Measurements from ENCODE around the gene DNAJC6.

The DNAJC6 gene

DNA sequence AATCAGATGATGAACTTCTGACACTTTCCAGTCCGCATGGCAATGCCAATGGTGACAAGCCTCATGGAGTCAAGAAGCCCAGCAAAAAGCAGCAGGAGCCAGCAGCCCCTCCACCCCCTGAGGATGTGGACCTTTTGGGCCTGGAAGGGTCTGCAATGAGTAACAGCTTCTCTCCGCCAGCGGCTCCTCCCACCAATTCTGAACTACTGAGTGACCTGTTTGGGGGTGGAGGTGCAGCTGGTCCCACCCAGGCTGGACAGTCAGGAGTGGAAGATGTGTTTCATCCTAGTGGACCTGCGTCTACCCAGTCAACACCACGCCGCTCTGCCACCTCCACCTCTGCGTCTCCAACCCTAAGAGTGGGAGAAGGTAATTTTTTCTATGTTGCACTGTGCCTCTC lies 83.2 kb downstream of the DNAJC6 start:
- DNase-seq (ENCODE audit: low spot score), result no peak
- TF ChIP-seq, protein P1, sequence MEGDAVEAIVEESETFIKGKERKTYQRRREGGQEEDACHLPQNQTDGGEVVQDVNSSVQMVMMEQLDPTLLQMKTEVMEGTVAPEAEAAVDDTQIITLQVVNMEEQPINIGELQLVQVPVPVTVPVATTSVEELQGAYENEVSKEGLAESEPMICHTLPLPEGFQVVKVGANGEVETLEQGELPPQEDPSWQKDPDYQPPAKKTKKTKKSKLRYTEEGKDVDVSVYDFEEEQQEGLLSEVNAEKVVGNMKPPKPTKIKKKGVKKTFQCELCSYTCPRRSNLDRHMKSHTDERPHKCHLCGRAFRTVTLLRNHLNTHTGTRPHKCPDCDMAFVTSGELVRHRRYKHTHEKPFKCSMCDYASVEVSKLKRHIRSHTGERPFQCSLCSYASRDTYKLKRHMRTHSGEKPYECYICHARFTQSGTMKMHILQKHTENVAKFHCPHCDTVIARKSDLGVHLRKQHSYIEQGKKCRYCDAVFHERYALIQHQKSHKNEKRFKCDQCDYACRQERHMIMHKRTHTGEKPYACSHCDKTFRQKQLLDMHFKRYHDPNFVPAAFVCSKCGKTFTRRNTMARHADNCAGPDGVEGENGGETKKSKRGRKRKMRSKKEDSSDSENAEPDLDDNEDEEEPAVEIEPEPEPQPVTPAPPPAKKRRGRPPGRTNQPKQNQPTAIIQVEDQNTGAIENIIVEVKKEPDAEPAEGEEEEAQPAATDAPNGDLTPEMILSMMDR (IDR thresholded peaks at IDR 0.05; ENCODE audit: extremely low read depth, missing control alignments), result no peak

DNA sequence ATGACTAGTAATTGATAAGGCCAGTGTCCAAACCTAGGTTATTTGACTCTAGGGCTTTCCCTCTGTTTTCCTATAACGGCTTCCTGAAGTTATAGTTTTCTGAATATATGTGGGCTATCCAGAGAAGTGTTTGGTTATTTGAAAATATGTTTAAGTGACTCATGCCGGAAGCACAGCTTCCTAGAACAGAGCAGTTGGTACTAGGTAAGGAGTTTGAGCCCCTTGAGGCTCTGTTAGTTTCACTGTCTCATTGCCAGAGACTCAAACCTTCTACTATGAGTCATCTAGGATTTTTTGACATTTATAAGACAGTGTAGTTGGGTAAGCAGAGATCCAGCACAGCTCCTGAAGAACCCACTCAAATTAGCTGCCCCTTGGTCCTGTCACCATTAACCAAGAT lies 84.0 kb downstream of the DNAJC6 start:
- peak; percentile 6 for DNase-seq (ENCODE audit: low spot score)
- TF ChIP-seq, protein P1 (IDR thresholded peaks at IDR 0.05; ENCODE audit: extremely low read depth, missing control alignments), result no peak

DNA sequence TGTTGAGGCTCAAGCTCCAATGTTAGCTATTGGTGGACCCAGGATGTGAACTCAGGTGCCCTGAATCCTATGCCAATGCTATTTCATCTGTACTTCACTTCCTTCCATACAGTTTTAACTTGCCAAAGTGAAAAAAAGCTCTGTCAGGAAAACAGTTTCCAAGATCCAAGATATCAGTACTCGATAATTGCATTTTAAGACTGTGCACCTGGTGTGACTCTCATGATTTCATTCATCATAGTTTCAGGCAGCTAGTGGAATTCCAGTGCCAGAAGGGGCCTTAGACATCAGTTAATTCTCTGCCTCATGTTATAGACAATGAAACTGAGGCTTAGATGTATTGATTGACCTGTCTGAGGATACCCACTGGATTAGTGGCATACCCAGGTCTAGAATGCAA lies 84.6 kb downstream of the DNAJC6 start:
- TF ChIP-seq, protein P1 (IDR thresholded peaks at IDR 0.05; ENCODE audit: extremely low read depth, missing control alignments), result no peak
- no peak for DNase-seq (ENCODE audit: low spot score)

DNA sequence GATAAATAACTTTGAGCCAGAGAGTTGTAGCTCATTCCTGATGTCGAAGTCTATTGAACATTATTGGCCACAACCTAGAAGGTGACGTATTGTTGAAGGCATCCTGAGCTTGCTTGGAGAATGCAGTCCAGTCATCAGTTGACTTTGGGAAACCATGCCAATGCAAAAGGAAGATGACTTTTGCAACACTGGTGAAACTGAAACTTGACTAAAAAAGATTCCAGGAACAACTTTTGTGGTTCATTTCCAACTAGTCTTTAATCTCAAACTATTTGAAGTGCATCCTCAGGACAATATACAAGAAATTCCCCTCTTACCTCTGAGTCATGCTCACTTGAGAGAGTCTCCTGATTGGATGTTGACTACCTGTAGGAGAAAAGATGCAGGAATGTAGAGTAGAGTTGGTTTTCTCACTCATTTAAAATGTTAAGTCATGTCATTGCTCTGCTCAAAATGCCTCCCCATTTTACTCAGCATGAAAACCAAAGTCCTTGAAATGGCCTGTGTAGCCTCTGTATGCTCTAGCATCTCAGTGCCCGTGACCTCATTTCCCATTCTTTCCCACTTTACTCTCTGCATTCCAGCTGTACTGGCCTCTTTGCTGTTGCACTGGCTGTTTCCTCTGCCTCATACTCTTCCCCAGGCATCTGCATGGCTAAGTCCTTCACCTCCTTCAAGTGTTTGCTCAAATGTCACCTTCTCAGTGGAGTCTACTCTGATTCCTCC lies 86.7 kb downstream of the DNAJC6 start:
- DNase-seq (ENCODE audit: low spot score), result no peak
- TF ChIP-seq, protein P1 (IDR thresholded peaks at IDR 0.05; ENCODE audit: extremely low read depth, missing control alignments), result no peak

DNA sequence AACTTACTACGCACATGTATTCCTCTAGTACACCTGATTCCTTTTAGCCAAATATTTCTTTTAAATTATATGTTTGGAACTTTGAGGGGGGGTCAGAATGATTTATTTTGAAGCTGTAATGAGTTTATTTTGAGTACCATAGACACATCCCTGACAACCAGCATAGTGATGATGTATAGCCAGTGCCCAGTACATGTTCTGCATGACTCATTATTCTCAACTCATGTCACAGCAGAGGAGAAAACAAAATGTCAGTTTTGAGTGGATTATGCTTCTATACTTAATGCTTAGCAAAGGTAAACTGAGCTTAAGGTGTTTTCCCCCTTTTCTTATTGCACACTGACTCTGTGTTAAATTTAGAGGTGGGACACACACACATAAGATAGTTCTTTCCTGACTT lies 88.7 kb downstream of the DNAJC6 start:
- DNase-seq (ENCODE audit: low spot score), result no peak
- TF ChIP-seq, protein P1 (IDR thresholded peaks at IDR 0.05; ENCODE audit: extremely low read depth, missing control alignments), result no peak

DNA sequence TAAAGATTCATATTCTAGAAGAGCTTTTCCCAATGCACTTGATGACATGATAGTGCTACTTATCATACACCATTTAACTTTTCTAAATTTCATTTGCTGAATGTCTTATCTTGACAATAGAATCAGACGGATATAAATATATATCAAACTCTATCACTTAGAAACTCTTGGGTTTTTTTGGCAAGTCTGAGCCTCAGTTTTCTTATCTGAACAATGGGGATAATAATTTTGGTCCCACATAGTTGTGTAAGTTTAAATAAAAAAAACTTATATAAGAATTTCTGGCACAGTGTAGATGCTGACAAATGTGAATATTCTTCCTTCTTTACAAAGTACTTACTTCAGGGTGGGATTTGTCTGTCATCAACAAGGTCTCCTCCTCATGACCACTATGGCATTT lies 89.7 kb downstream of the DNAJC6 start:
- DNase-seq (ENCODE audit: low spot score), result no peak
- TF ChIP-seq, protein P1 (IDR thresholded peaks at IDR 0.05; ENCODE audit: extremely low read depth, missing control alignments), result no peak

DNA sequence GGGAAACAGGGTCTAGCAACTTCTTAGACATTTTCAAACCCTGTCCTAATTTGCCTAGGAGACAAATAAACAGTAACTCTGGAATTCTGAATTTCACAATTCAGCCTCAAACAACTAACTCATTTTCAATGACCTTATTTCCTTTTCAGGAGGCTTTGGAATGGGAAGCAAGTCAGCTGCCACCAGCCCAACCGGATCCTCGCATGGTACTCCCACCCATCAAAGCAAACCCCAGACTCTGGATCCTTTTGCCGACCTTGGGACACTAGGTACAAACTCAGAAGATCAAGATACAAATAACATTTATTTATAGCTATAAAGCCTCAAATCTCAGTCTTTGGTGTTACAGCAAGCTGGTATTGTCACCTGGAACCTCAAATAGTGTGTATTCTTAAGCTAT lies 92.3 kb downstream of the DNAJC6 start:
- DNase-seq (ENCODE audit: low spot score), result no peak
- TF ChIP-seq, protein P1 (IDR thresholded peaks at IDR 0.05; ENCODE audit: extremely low read depth, missing control alignments), result no peak
